PFSK-1 (cell line): Measurements from ENCODE around the gene MMEL1.
A peak's percentile ranks its signal among the peaks of the same experiment; 100 is the strongest.

Source experiments
- FOXP2 ChIP-seq: optimal IDR thresholded peaks from 2 replicates; pipeline ENCODE3; 2011; ENCODE audit warnings: borderline replicate concordance, control low read depth, inconsistent platforms; ENCODE audit not compliant: insufficient read depth; ENCODE audit errors: extremely low read length, extremely low read depth
- POLR2AphosphoS5 ChIP-seq: IDR thresholded peaks from 2 replicates; pipeline ENCODE4 v1.6.1; 2012; ENCODE audit warnings: low read depth, mild to moderate bottlenecking, control low read depth, low read length, moderate library complexity
- SIN3A ChIP-seq: IDR thresholded peaks from 2 replicates; pipeline ENCODE4 v1.6.1; 2012; ENCODE audit warnings: mild to moderate bottlenecking, low read length, moderate library complexity, borderline replicate concordance; ENCODE audit not compliant: insufficient read depth
- TAF1 ChIP-seq: IDR thresholded peaks from 2 replicates; pipeline ENCODE4 v1.6.1; 2012; ENCODE audit warnings: low read length, control low read depth, borderline replicate concordance; ENCODE audit not compliant: insufficient read depth
- TF ChIP-seq, protein P1 (sequence below), 2 experiments: IDR thresholded peaks; 2 replicates each; pipeline versions ENCODE4 v1.6.1 to v1.8.0; 2011 to 2012; ENCODE audit warnings: low read depth in 2 of 2, low read length in 2 of 2, control low read depth in 1 of 2, inconsistent platforms in 1 of 2, mild to moderate bottlenecking in 1 of 2, moderate library complexity in 1 of 2; ENCODE audit not compliant: insufficient read depth in 1 of 2

Gene MMEL1

DNA sequence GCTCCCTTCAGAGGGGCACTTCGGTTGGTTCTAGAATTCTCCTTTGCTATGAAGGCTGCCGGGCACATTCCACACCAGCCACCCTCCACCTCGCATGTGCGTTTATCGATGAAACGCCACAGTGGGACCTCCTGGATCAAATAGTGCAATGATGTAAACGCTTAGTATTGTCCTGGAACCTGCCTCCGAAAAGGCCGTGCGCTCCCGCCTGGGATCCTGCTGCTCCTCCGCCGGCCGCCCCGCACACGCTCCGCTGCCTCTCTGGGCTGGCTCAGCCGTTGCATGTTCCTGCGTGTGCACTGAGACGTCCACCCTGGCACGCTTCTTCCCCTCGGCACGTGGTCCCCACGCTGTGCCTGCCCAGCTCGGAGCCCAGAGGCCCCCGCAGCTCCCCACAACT, 80.6 kb downstream of the MMEL1 start:
- TF ChIP-seq, protein P1, sequence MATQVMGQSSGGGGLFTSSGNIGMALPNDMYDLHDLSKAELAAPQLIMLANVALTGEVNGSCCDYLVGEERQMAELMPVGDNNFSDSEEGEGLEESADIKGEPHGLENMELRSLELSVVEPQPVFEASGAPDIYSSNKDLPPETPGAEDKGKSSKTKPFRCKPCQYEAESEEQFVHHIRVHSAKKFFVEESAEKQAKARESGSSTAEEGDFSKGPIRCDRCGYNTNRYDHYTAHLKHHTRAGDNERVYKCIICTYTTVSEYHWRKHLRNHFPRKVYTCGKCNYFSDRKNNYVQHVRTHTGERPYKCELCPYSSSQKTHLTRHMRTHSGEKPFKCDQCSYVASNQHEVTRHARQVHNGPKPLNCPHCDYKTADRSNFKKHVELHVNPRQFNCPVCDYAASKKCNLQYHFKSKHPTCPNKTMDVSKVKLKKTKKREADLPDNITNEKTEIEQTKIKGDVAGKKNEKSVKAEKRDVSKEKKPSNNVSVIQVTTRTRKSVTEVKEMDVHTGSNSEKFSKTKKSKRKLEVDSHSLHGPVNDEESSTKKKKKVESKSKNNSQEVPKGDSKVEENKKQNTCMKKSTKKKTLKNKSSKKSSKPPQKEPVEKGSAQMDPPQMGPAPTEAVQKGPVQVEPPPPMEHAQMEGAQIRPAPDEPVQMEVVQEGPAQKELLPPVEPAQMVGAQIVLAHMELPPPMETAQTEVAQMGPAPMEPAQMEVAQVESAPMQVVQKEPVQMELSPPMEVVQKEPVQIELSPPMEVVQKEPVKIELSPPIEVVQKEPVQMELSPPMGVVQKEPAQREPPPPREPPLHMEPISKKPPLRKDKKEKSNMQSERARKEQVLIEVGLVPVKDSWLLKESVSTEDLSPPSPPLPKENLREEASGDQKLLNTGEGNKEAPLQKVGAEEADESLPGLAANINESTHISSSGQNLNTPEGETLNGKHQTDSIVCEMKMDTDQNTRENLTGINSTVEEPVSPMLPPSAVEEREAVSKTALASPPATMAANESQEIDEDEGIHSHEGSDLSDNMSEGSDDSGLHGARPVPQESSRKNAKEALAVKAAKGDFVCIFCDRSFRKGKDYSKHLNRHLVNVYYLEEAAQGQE (IDR thresholded peaks at IDR 0.05; ENCODE audit: insufficient read depth in 1 of 2, low read depth in 2 of 2, low read length in 2 of 2), result no peak
- no peak for TF ChIP-seq FOXP2
- no peak for TF ChIP-seq SIN3A
- TF ChIP-seq TAF1, result no peak
- no peak for TF ChIP-seq POLR2AphosphoS5

DNA sequence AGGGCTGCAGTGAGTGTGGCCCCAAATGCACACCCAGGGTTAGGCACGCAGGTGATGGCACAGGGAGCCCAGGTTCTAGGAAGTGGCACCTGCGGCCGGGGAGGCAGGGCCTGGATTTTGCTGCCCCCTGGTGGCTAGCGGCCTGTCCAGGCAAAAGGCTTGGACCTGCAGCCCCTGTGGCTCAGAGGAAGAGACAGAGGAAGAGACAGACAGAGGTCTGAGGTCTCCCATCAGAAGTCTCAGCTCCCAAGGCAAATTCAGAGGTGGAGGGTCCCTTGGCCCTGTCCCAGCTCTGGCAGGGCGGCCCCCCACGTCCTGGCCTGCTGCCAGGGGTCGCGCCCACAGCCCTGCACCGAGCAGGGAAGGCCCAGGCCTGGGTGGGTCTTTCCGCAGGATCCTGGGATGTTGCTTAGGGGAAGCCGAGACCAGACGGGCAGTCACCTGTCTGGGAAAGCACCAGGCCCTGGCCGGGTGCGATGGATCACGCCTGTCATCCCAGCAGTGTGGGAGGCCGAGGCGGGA, 84.7 kb downstream of the MMEL1 start:
- TF ChIP-seq FOXP2 (no peak), SIN3A (no peak)
- TF ChIP-seq, protein P1 (IDR thresholded peaks at IDR 0.05; ENCODE audit: insufficient read depth in 1 of 2, low read depth in 2 of 2, low read length in 2 of 2), result 0 out of 4 replicates have a peak, but pooled peaks of 1 of the 2 experiments have one; percentile 25

DNA sequence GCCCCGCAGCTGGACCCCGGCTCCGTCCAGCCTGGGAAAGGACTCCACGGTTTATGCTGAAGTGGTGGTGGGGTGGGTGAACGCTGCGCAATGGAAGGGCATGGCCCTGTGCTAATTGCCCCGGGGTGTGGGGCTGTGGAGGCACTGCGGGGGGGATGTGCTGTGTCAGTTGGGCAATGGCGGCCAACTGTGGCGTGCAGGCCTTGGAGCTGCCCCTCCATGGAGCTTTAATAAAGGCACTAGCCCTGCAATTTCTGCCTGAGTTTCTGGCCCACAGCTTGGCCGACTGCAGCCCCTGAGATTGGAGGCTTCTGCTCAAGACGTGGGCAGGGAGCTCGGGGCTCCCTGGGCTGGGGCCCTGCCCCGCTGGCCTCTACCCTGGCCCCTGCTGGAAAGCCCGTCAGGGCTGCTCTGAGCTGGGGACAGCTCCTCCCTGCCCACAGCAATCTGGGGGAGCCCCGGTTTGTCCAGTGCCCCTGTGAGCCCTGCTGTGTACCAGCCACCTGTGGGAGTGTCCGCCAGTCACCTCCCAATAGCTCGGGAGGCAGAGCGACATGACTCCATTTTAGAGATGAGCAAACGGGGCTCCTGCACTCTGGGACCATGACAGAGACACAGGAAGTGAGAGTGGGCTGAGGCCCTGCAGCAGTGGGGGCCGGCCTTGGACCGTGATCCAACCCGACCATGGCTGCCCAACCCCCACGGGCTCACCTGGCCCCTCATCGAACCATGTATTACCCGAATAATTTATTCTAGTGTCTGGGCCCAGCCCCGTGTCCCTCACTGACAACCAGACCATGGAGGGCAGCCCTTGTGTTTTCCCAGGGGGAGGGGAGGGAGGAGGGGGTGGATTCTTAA, 85.4 kb downstream of the MMEL1 start:
- no peak for TF ChIP-seq FOXP2

DNA sequence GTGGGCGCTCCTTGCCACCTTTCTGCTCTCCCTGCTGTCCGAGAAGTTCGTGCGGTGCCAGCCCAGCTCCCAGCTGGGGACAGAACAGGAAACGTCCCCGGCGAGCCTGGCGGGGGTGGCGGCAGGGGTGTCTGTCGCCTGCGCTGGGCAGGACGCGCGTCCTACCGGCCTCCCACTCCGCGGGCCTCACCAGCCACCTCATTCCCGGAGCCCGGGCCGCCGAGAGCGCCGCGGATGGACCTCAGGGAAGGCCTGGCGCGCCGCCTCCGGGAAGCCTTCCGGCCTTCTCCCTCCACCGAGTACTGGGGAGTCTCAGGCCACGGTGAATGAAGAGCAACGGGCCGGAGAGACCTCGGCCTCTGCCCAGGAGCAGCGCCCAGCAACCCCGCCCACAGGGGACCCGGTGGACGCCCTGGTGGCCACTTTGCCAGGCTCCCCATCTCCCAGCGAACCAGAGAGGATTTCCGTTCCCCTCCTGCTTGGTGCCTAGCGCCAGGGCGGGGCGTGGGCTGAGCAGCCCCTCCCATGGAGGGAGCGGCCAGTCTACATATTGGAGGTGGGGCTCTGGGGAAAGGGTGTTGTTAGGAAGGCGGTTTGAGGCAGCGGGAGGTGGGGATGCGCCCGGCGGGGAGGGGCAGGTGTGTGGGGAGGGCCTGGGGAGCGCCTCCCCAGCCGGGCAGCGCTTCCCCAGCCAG, 86.2 kb downstream of the MMEL1 start:
- TF ChIP-seq, protein P1 (IDR thresholded peaks at IDR 0.05; ENCODE audit: insufficient read depth in 1 of 2, low read depth in 2 of 2, low read length in 2 of 2), result no peak
- TF ChIP-seq SIN3A, result no peak
- no peak for TF ChIP-seq FOXP2
- no peak for TF ChIP-seq TAF1
- TF ChIP-seq POLR2AphosphoS5, result no peak

DNA sequence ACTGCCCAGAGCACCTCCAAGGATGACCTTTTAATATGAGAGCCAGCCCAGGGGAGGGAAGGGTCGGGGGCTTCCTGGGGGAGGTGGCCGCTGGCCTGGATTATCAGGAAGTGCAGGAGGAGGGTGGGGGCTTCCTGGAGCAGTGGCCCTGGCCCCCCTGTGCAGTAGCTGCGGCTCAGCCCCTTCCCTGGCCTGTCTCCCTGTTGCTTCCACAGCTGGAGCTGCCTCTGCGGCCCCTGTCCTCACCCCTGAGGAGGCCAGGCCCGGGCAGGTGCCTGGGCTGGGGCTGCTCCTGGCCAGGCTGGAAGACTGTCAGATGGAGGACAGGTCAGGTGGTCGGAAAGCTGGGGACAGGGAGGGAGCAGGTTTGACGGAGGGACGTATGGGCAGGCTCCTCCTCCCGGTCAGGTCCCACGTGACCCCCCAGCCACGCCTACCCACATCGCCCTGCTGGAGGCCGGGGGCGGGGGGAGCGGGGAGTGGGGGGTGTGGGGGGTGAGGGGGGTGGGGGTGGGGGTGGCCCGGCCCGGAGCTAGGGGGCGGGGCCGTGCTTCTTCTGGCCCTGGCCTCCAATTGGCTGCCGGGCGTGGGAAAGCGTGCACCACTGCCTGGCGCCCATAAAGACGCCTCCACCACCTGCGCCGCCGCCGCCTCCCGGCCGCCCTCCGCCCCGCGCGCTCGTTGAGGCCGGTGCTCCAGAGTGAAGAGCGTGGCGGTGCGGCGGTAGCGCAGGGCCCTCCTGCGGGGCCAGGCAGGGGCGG, 86.9 kb downstream of the MMEL1 start:
- TF ChIP-seq, protein P1 (IDR thresholded peaks at IDR 0.05; ENCODE audit: insufficient read depth in 1 of 2, low read depth in 2 of 2, low read length in 2 of 2), result no peak
- TF ChIP-seq FOXP2, result no peak
- TF ChIP-seq SIN3A, result no peak
- no peak for TF ChIP-seq TAF1
- TF ChIP-seq POLR2AphosphoS5, result no peak
